Embryonic facial prominence (tissue), 1 donor: ENCODE measurements around the gene GPR6.

Experiments
- DNase-seq: peaks from one replicate; pipeline ENCODE4 v3.0.0-alpha.2; 2016; ENCODE audit errors: extremely low spot score

Gene GPR6

GRCh38 chr6:109978174-109979032 lies at the start of gene GPR6:
GPR6 (plus strand) TSS chr6:109978311; CDS start chr6:109979113, 802 bp downstream.
- no peak for DNase-seq

- DNase-seq: no peak
Measured at GRCh38 chr6:109934293-109934692, 43.8 kb upstream of the GPR6 start.

GRCh38 chr6:109939654-109940053 lies 38.5 kb upstream of the GPR6 start:
- DNase-seq: no peak

- DNase-seq: no peak
Measured at GRCh38 chr6:109944448-109944847, 33.7 kb upstream of the GPR6 start.

GRCh38 chr6:109945091-109945490 lies 33.0 kb upstream of the GPR6 start:
- no peak for DNase-seq

- no peak for DNase-seq
Measured at GRCh38 chr6:109946979-109947378, 31.1 kb upstream of the GPR6 start.

GRCh38 chr6:109949281-109950065 lies 28.6 kb upstream of the GPR6 start:
- no peak for DNase-seq

- DNase-seq: no peak
Measured at GRCh38 chr6:109955491-109955890, 22.6 kb upstream of the GPR6 start.

GRCh38 chr6:109958626-109959025 lies 19.5 kb upstream of the GPR6 start:
- DNase-seq: no peak

GRCh38 chr6:109961611-109962041 lies 16.5 kb upstream of the GPR6 start:
- DNase-seq: no peak

- no peak for DNase-seq
Measured at GRCh38 chr6:109962271-109962670, 15.8 kb upstream of the GPR6 start.

GRCh38 chr6:109963598-109964170 lies 14.4 kb upstream of the GPR6 start:
- DNase-seq: no peak

- DNase-seq: no peak
Measured at GRCh38 chr6:109964949-109965348, 13.2 kb upstream of the GPR6 start.

GRCh38 chr6:109966299-109966698 lies 11.8 kb upstream of the GPR6 start:
- no peak for DNase-seq

GRCh38 chr6:109977791-109978173 lies 329 bp upstream of the GPR6 start:
- DNase-seq: no peak

GRCh38 chr6:109979033-109979921 lies 1.2 kb downstream of the GPR6 start:
- no peak for DNase-seq

GRCh38 chr6:109984410-109984809 lies 6.3 kb downstream of the GPR6 start:
- no peak for DNase-seq

GRCh38 chr6:109987196-109987595 lies 9.1 kb downstream of the GPR6 start:
- no peak for DNase-seq

GRCh38 chr6:109991201-109992101 lies 13.3 kb downstream of the GPR6 start:
- no peak for DNase-seq

GRCh38 chr6:109998159-109998785 lies 20.2 kb downstream of the GPR6 start:
- no peak for DNase-seq
